ENCODE measurements around the gene NOTUM.

- TF ChIP-seq LEF1 (IDR thresholded peaks at IDR 0.05; ENCODE audit: borderline replicate concordance) (peak; percentile 61; the same call in 1 of the 2 replicates), FOXK2 (IDR thresholded peaks at IDR 0.05) (no peak), SP1 (IDR thresholded peaks at IDR 0.05) (no peak), FOXM1 (IDR thresholded peaks at IDR 0.05; ENCODE audit: borderline replicate concordance) (peak; percentile 48; the same call in 1 of the 2 replicates), SUZ12 (IDR thresholded peaks at IDR 0.05) (no peak), TARDBP (IDR thresholded peaks at IDR 0.05) (no peak), BHLHE40 (IDR thresholded peaks at IDR 0.05; ENCODE audit: borderline replicate concordance) (no peak), ELF4 (IDR thresholded peaks at IDR 0.05) (no peak), ARNT (IDR thresholded peaks at IDR 0.05) (peak; percentile 64; the same call in 1 of the 2 replicates), ZNF384 (IDR thresholded peaks at IDR 0.05) (no peak)
- TF ChIP-seq, protein P1, sequence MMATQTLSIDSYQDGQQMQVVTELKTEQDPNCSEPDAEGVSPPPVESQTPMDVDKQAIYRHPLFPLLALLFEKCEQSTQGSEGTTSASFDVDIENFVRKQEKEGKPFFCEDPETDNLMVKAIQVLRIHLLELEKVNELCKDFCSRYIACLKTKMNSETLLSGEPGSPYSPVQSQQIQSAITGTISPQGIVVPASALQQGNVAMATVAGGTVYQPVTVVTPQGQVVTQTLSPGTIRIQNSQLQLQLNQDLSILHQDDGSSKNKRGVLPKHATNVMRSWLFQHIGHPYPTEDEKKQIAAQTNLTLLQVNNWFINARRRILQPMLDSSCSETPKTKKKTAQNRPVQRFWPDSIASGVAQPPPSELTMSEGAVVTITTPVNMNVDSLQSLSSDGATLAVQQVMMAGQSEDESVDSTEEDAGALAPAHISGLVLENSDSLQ (IDR thresholded peaks at IDR 0.05): no peak
Measured at GRCh38 chr17:81959362-81960129, 1.4 kb downstream of the NOTUM start.
